Measurements from ENCODE around the gene LPCAT1. TPM values are rescaled to one million over a fixed set of nuclear protein-coding genes. Genes with fewer than 3 reads are reported as not detected.

Gene LPCAT1
- total RNA-seq, 3 donors from 2014 or later (not counting 1 experiment from before 2014, with no cell fraction given) = 196 to 302 (median 252) TPM

DNA sequence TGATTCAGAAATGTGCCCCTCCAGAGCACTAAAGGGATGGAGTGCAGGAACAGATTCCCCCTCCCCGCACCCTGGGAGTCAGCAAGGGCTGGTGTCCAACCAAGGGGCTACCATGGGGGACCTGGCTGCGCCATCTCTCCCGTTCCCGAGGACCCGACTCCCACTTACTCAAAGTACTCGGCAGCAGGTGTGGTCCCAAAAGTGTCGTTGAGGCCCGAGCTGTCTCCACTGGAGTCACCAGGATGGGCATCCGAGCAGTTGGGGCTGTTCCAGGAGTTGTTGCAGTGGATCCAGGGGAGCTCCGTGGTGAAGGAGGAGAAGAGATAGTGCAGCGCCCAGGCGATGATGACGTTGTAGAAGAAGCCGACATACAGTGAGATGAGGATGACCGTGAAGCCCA, 91.5 kb downstream of the LPCAT1 start:
- no peaks in the 10 kb centered on the region for H3K27me3 ChIP-seq (ENCODE audit: control insufficient read depth, insufficient read depth, low read length)
- ATAC-seq = no peak
- H3K9me3 ChIP-seq (ENCODE audit: control insufficient read depth, insufficient read depth, low read length) = peaks cover 10% of the 10 kb centered on the region
- no peak overlapping the region for H3K27ac ChIP-seq (ENCODE audit: low read length)
- Mint-ChIP-seq H3K36me3 (peaks cover 6% of the 10 kb centered on the region), H3K27ac (no peak overlapping the region), H3K4me1 (no peaks in the 10 kb centered on the region), H3K4me3 (no peak overlapping the region), H3K27me3 (ENCODE audit: low read depth in 2 of 2) (peaks cover 0 to 3% of the 10 kb centered on the region in 2 donors), H3K9me3 (peaks cover 4 to 7% of the 10 kb centered on the region in 2 donors)
- no peaks in the 10 kb centered on the region for H3K36me3 ChIP-seq (ENCODE audit: control insufficient read depth, insufficient read depth, low read length)
- no peak for DNase-seq
- H3K4me3 ChIP-seq (ENCODE audit: low read length) = no peak overlapping the region
- TF ChIP-seq, protein P1, sequence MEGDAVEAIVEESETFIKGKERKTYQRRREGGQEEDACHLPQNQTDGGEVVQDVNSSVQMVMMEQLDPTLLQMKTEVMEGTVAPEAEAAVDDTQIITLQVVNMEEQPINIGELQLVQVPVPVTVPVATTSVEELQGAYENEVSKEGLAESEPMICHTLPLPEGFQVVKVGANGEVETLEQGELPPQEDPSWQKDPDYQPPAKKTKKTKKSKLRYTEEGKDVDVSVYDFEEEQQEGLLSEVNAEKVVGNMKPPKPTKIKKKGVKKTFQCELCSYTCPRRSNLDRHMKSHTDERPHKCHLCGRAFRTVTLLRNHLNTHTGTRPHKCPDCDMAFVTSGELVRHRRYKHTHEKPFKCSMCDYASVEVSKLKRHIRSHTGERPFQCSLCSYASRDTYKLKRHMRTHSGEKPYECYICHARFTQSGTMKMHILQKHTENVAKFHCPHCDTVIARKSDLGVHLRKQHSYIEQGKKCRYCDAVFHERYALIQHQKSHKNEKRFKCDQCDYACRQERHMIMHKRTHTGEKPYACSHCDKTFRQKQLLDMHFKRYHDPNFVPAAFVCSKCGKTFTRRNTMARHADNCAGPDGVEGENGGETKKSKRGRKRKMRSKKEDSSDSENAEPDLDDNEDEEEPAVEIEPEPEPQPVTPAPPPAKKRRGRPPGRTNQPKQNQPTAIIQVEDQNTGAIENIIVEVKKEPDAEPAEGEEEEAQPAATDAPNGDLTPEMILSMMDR (IDR thresholded peaks at IDR 0.05) = no peak
- no peaks in the 10 kb centered on the region for H3K4me1 ChIP-seq (ENCODE audit: control insufficient read depth, insufficient read depth, low read length)
- intact Hi-C loops (cut with micrococcal nuclease) = no loop called here
- 94% methylated on average over 15 of the region's 15 CpGs for WGBS (ENCODE audit: insufficient coverage)

GRCh38 chr5:1431896-1432295, 91.9 kb downstream of the LPCAT1 start:
- H3K27ac ChIP-seq (ENCODE audit: low read length) = no peak overlapping the region
- H3K36me3 ChIP-seq (ENCODE audit: control insufficient read depth, insufficient read depth, low read length) = no peaks in the 10 kb centered on the region
- H3K27ac Mint-ChIP-seq = no peak overlapping the region
- no peak overlapping the region for H3K4me3 Mint-ChIP-seq
- TF ChIP-seq, protein P1 (IDR thresholded peaks at IDR 0.05) = no peak
- WGBS (ENCODE audit: insufficient coverage) = 86% methylated on average over 8 of the region's 8 CpGs
- H3K4me1 ChIP-seq (ENCODE audit: control insufficient read depth, insufficient read depth, low read length) = no peaks in the 10 kb centered on the region
- intact Hi-C loops (cut with micrococcal nuclease) = no loop called here
- H3K9me3 Mint-ChIP-seq = peaks cover 6 to 9% of the 10 kb centered on the region in 2 donors
- H3K27me3 ChIP-seq (ENCODE audit: control insufficient read depth, insufficient read depth, low read length) = no peaks in the 10 kb centered on the region
- ATAC-seq (no peak), DNase-seq (no peak)
- peaks cover 10% of the 10 kb centered on the region for H3K36me3 Mint-ChIP-seq
- peaks cover 10% of the 10 kb centered on the region for H3K9me3 ChIP-seq (ENCODE audit: control insufficient read depth, insufficient read depth, low read length)
- H3K4me1 Mint-ChIP-seq = no peaks in the 10 kb centered on the region
- H3K4me3 ChIP-seq (ENCODE audit: low read length) = no peak overlapping the region
- no peaks in the 10 kb centered on the region for H3K27me3 Mint-ChIP-seq (ENCODE audit: low read depth in 2 of 2)

- Mint-ChIP-seq H3K4me1 (no peaks in the 10 kb centered on the region), H3K27me3 (ENCODE audit: low read depth in 2 of 2) (no peaks in the 10 kb centered on the region), H3K36me3 (peaks cover 16% of the 10 kb centered on the region), H3K27ac (no peak overlapping the region), H3K4me3 (no peak overlapping the region), H3K9me3 (peaks cover 9 to 12% of the 10 kb centered on the region in 2 donors)
- intact Hi-C loops (cut with micrococcal nuclease) = no loop called here
- DNase-seq = no peak
- Histone ChIP-seq H3K4me3 (ENCODE audit: low read length) (no peak overlapping the region), H3K27ac (ENCODE audit: low read length) (no peak overlapping the region), H3K36me3 (ENCODE audit: control insufficient read depth, insufficient read depth, low read length) (no peaks in the 10 kb centered on the region), H3K27me3 (ENCODE audit: control insufficient read depth, insufficient read depth, low read length) (no peaks in the 10 kb centered on the region), H3K9me3 (ENCODE audit: control insufficient read depth, insufficient read depth, low read length) (peaks cover 10% of the 10 kb centered on the region), H3K4me1 (ENCODE audit: control insufficient read depth, insufficient read depth, low read length) (no peaks in the 10 kb centered on the region)
- 89% methylated on average over 33 of the region's 33 CpGs for WGBS (ENCODE audit: insufficient coverage)
- TF ChIP-seq, protein P1 (IDR thresholded peaks at IDR 0.05) = no peak
- ATAC-seq = no peak
Measured at GRCh38 chr5:1431021-1431811, 92.5 kb downstream of the LPCAT1 start.
